Measurements from ENCODE around the gene FMN1.

Gene FMN1

GRCh38 chr15:32878869-32879805 lies 315.4 kb downstream of the FMN1 start:
- no peaks in the 10 kb centered on the region for H3K36me3 Mint-ChIP-seq
- ATAC-seq (no peak), DNase-seq (ENCODE audit: low spot score in 2 of 2) (no peak)
- H3K27ac Mint-ChIP-seq: no peak overlapping the region
- no peaks in the 10 kb centered on the region for H3K9me3 Mint-ChIP-seq
- H3K4me1 Mint-ChIP-seq: no peaks in the 10 kb centered on the region
- H3K4me3 Mint-ChIP-seq: no peak overlapping the region

- H3K36me3 Mint-ChIP-seq: no peaks in the 10 kb centered on the region
- H3K9me3 Mint-ChIP-seq: no peaks in the 10 kb centered on the region
- H3K4me1 Mint-ChIP-seq: no peaks in the 10 kb centered on the region
- ATAC-seq (no peak), DNase-seq (ENCODE audit: low spot score in 2 of 2) (no peak)
- no peak overlapping the region for H3K4me3 Mint-ChIP-seq
- H3K27ac Mint-ChIP-seq: no peak overlapping the region
Observed at GRCh38 chr15:32878342-32878741, 316.2 kb downstream of the FMN1 start.

GRCh38 chr15:32877252-32878019 lies 317.1 kb downstream of the FMN1 start:
- H3K4me1 Mint-ChIP-seq: no peaks in the 10 kb centered on the region
- H3K27ac Mint-ChIP-seq: no peak overlapping the region
- no peaks in the 10 kb centered on the region for H3K9me3 Mint-ChIP-seq
- no peaks in the 10 kb centered on the region for H3K36me3 Mint-ChIP-seq
- DNase-seq (ENCODE audit: low spot score in 2 of 2) (no peak), ATAC-seq (no peak)
- H3K4me3 Mint-ChIP-seq: no peak overlapping the region

GRCh38 chr15:32873284-32874114 lies 321.0 kb downstream of the FMN1 start:
- no peak overlapping the region for H3K4me3 Mint-ChIP-seq
- no peaks in the 10 kb centered on the region for H3K4me1 Mint-ChIP-seq
- H3K9me3 Mint-ChIP-seq: no peaks in the 10 kb centered on the region
- ATAC-seq (no peak), DNase-seq (ENCODE audit: low spot score in 2 of 2) (no peak)
- no peaks in the 10 kb centered on the region for H3K36me3 Mint-ChIP-seq
- H3K27ac Mint-ChIP-seq: no peak overlapping the region

- Mint-ChIP-seq H3K9me3 (no peaks in the 10 kb centered on the region), H3K27ac (no peak overlapping the region), H3K4me3 (no peak overlapping the region), H3K4me1 (no peaks in the 10 kb centered on the region), H3K36me3 (no peaks in the 10 kb centered on the region)
- ATAC-seq (no peak), DNase-seq (ENCODE audit: low spot score in 2 of 2) (no peak)
Observed at GRCh38 chr15:32872621-32873283, 321.8 kb downstream of the FMN1 start.

DNA sequence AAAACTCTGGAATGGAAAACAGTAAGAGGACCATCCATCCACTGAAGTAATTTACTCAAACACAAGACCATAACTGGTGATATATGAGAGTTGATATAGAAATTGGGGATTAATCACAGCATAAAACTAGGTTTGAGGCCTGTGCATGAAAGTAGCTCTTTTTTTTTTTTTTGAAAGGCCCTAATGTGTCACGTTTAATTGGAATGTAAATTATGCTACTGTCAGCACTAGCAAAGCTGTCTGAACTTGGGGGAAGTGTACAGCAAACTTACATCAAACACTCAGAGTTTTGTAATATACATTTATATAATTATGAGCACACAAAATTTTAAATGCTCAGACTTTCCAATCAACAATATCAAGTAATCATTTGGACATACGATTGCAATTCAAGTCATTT lies 322.6 kb downstream of the FMN1 start:
- H3K4me1 Mint-ChIP-seq: no peaks in the 10 kb centered on the region
- ATAC-seq: no peak
- H3K9me3 Mint-ChIP-seq: no peaks in the 10 kb centered on the region
- no peak overlapping the region for H3K4me3 Mint-ChIP-seq
- H3K27ac Mint-ChIP-seq: no peak overlapping the region
- no peaks in the 10 kb centered on the region for H3K36me3 Mint-ChIP-seq
- DNase-seq (ENCODE audit: low spot score in 2 of 2): no peak

DNA sequence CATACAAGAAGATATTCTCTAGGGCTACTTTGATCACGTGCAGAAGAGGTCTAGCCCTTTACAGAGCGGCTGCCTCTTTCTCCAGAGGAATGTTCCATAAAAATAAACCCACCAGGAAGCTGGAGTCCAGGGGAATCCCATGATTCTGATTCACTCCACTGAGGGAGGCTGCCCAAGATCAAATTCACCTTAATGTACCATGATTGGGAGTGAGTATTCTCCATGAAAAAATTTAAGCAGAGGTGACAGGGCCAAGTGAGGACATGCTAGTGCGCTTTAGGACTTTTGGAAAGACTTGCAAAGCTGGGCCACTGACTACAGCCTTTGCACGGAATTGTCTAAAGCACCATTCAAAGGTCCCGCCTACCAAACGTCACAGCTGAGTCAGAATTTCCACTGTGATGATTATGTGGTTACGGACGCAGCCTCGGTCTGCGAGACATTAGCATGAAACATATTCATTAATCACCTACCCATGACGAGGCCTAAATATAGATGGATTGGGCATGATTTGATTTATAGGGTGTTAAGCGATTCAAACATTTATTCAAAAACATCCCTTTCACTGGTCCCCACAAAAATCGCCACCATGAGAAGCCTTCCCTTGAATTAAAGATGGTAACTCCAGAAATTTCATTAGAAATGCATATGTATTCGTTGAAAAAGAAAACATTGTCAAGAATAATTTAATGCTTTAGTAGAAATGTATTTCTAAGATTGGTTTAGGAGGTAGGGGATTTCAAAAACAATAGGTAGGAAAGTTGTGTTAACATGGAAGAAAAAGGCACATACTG lies 324.1 kb downstream of the FMN1 start:
- no peak overlapping the region for H3K4me3 Mint-ChIP-seq
- H3K9me3 Mint-ChIP-seq: no peaks in the 10 kb centered on the region
- H3K36me3 Mint-ChIP-seq: no peaks in the 10 kb centered on the region
- H3K4me1 Mint-ChIP-seq: no peaks in the 10 kb centered on the region
- no peak for ATAC-seq
- H3K27ac Mint-ChIP-seq: no peak overlapping the region
- no peak for DNase-seq (ENCODE audit: low spot score in 2 of 2)

GRCh38 chr15:32869776-32870175 lies 324.7 kb downstream of the FMN1 start:
- no peak for ATAC-seq
- no peaks in the 10 kb centered on the region for H3K4me1 Mint-ChIP-seq
- H3K9me3 Mint-ChIP-seq: no peaks in the 10 kb centered on the region
- no peak for DNase-seq (ENCODE audit: low spot score in 2 of 2)
- no peak overlapping the region for H3K4me3 Mint-ChIP-seq
- H3K36me3 Mint-ChIP-seq: no peaks in the 10 kb centered on the region
- no peak overlapping the region for H3K27ac Mint-ChIP-seq

GRCh38 chr15:32867313-32867626 lies 327.2 kb downstream of the FMN1 start:
- DNase-seq (ENCODE audit: low spot score in 2 of 2) (no peak), ATAC-seq (no peak)
- Mint-ChIP-seq H3K4me1 (no peaks in the 10 kb centered on the region), H3K4me3 (no peak overlapping the region), H3K27ac (no peak overlapping the region), H3K9me3 (no peaks in the 10 kb centered on the region), H3K36me3 (no peaks in the 10 kb centered on the region)

GRCh38 chr15:32866454-32867312 lies 327.8 kb downstream of the FMN1 start:
- Mint-ChIP-seq H3K27ac (no peak overlapping the region), H3K9me3 (no peaks in the 10 kb centered on the region), H3K36me3 (no peaks in the 10 kb centered on the region), H3K4me3 (no peak overlapping the region), H3K4me1 (no peaks in the 10 kb centered on the region)
- DNase-seq (ENCODE audit: low spot score in 2 of 2): no peak
- no peak for ATAC-seq

GRCh38 chr15:32864841-32865240 lies 329.7 kb downstream of the FMN1 start:
- H3K9me3 Mint-ChIP-seq: no peaks in the 10 kb centered on the region
- H3K36me3 Mint-ChIP-seq: no peaks in the 10 kb centered on the region
- ATAC-seq: no peak
- no peak for DNase-seq (ENCODE audit: low spot score in 2 of 2)
- H3K27ac Mint-ChIP-seq: no peak overlapping the region
- no peak overlapping the region for H3K4me3 Mint-ChIP-seq
- H3K4me1 Mint-ChIP-seq: no peaks in the 10 kb centered on the region

- Mint-ChIP-seq H3K36me3 (no peaks in the 10 kb centered on the region), H3K4me1 (no peaks in the 10 kb centered on the region), H3K9me3 (no peaks in the 10 kb centered on the region), H3K27ac (no peak overlapping the region), H3K4me3 (no peak overlapping the region)
- DNase-seq (ENCODE audit: low spot score in 2 of 2) (no peak), ATAC-seq (no peak)
Observed at GRCh38 chr15:32864051-32864450, 330.5 kb downstream of the FMN1 start.

DNA sequence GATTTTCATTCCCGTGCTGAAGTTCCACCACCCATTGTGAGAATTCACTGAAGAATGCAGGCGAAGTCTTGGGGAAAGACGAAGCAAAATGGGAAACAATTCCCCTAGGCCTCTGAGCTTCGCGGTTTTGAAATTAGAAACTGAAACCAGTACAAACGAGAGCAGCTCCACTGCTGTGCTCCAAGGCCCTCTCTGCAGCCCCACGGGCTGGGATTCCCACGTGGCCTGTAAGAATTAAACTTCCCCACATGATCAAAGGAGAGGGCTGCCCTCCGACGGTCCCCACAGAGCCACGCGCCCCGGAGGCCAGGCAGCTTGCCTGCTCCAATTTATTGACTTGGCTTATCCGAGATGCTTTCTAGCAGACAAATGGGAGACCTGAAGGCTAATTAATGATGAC lies 332.8 kb downstream of the FMN1 start:
- no peaks in the 10 kb centered on the region for H3K36me3 Mint-ChIP-seq
- ATAC-seq (no peak), DNase-seq (ENCODE audit: low spot score in 2 of 2) (no peak)
- no peak overlapping the region for H3K27ac Mint-ChIP-seq
- no peak overlapping the region for H3K4me3 Mint-ChIP-seq
- H3K9me3 Mint-ChIP-seq: no peaks in the 10 kb centered on the region
- H3K4me1 Mint-ChIP-seq: no peaks in the 10 kb centered on the region

- Mint-ChIP-seq H3K9me3 (no peaks in the 10 kb centered on the region), H3K4me3 (no peak overlapping the region), H3K27ac (no peak overlapping the region), H3K4me1 (no peaks in the 10 kb centered on the region), H3K36me3 (no peaks in the 10 kb centered on the region)
- DNase-seq (ENCODE audit: low spot score in 2 of 2) (no peak), ATAC-seq (no peak)
Observed at GRCh38 chr15:32861174-32861573, 333.3 kb downstream of the FMN1 start.

Measured in stimulated activated effector memory CD8-positive, alpha-beta T cell treated with anti-CD3 and anti-CD28 coated beads, Interleukin-12 subunit alpha, Interleukin-12 subunit beta, amount 100 ng/mL, for 72 hours (primary cell).